ENCODE results near the gene SUZ12.

GRCh38 chr17:32009262-32009542 is 72.4 kb downstream of the SUZ12 start:
- TF ChIP-seq CTCF (IDR thresholded peaks at IDR 0.05; ENCODE audit: low read depth, low read length, poor library complexity, severe bottlenecking) (no peak), EZH2phosphoT487 (IDR thresholded peaks at IDR 0.05; ENCODE audit: borderline replicate concordance, low read length) (no peak)

All from DOHH2 (cell line).